Stimulated activated naive CD8-positive, alpha-beta T cell treated with anti-CD3 and anti-CD28 coated beads, Interleukin-15, Interleukin-2, amounts not matched to agents 100 ng/mL and 50 ng/mL, for 24 hours (primary cell): ENCODE measurements around the gene TMCO4.
"Not testable (repeated sequence)": the region's sequence is repeated elsewhere in the genome, so short reads cannot be mapped to it uniquely, and the experiment has no call there.

Experiments used
- H3K27ac Mint-ChIP-seq: one replicate; pipeline ENCODE4 v1.8.0; 2021; ENCODE audit warnings: mild to moderate bottlenecking, mixed read lengths
- H3K27me3 Mint-ChIP-seq: one replicate; pipeline ENCODE4 v1.8.0; 2021; ENCODE audit warnings: mixed read lengths
- H3K36me3 Mint-ChIP-seq: one replicate; pipeline ENCODE4 v1.8.0; 2021; ENCODE audit warnings: low read depth, mixed read lengths
- H3K4me1 Mint-ChIP-seq: one replicate; pipeline ENCODE4 v1.8.0; 2021; ENCODE audit warnings: low read depth, mixed read lengths
- H3K4me3 Mint-ChIP-seq: one replicate; pipeline ENCODE4 v1.8.0; 2021; ENCODE audit warnings: mild to moderate bottlenecking, mixed read lengths
- H3K9me3 Mint-ChIP-seq: one replicate; pipeline ENCODE4 v1.8.0; 2021; ENCODE audit warnings: mixed read lengths

TMCO4 gene

DNA sequence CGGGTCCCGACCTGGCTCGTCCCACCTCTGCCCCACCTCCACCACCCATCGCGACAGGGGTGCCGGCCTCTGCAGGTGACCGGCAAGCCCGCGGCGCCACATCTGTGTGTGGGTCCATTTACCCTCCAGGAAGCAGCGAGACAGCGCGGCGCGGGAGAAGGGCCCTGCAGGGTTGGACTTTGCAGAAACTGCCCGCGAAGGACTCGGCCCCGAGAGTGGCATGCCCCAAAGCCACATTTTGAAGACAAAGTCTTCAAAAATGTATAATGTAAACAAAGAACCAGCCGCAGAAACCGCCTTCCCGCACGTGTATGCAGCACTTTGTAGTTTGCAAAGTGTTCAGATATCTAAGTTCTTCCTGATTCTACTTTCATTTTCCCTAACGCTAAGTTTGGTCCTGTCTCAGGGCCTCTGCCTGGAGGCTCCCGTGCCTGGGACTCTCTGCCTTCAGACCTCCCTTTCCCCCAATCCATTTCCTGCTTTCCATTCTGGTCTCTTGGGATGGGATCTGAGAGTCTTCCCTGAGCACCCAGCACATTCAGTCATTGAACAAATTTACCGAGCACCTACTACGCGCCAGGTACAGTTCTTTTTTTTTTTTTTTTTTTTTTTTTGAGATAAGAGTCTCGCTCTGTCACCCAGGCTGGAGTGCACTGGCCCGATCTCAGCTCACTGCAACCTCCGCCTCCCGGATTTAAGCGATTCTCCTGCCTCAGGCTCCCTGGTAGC, 524 bp upstream of the TMCO4 start:
- Mint-ChIP-seq H3K9me3 (no peaks in the 10 kb centered on the region), H3K36me3 (no peaks in the 10 kb centered on the region), H3K4me1 (peaks cover 30% of the 10 kb centered on the region), H3K27me3 (no peaks in the 10 kb centered on the region), H3K27ac (peak overlapping the region; percentile 95), H3K4me3 (peak overlapping the region; percentile 86)

DNA sequence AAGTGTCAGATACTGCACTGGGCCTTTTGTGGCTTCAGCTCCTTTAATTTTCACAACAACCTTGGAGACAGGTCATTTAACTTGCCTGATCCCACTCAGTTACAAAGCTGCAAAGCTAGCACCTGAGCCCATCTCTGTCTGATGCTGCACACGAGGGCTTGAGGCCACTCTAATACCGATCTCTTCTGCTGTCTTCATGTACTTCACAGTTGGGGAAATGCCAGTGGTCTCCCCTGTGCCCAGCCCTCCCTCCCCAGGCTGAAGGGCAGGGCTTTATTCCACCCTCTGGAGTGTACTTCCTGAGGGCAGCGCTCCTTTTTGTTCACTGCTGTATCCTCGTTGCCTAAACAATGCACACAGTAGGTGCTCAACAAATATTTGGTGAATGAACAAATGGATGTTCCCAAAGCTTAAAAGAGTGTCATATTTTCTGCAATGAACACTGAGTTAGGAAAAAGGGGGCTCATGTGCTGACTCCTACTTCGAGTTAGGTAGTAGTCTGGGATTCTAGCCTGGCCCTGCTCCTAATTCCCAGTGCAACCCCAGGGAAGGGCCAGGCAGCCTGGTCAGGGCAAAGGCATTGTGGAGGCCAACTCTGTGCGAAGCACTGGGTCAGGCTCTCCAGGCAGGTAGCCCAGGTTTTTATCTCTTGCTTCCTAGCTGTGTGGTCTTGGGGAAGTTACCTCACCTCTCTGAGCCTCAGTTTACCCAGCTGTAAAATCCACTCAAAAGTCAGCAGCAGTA, 1.1 kb downstream of the TMCO4 start:
- H3K27me3 Mint-ChIP-seq, result no peaks in the 10 kb centered on the region
- peaks cover 33% of the 10 kb centered on the region for H3K4me1 Mint-ChIP-seq
- peak overlapping the region; percentile 86 for H3K4me3 Mint-ChIP-seq
- peak overlapping the region; percentile 93 for H3K27ac Mint-ChIP-seq
- H3K9me3 Mint-ChIP-seq, result no peaks in the 10 kb centered on the region
- H3K36me3 Mint-ChIP-seq, result peaks cover 13% of the 10 kb centered on the region

DNA sequence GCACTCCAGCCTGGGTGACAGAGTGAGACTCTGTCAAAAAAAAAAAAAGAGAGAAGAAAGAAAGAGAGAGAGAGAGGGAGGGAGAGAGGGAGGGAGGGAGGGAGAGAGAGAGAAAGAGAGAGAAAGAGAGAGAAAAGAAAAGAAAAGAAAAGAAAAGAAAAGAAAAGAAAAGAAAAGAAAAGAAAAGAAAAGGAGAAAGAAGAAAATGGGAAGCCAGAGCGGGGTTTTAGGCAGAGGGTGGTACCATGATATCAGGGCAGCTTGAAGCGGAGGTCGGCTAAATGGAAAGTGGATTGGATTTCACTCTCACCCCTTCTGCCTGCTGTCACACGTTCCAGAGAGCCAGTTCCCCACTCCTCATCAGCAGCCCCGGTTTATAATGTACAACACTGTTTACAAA, 1.9 kb downstream of the TMCO4 start:
- peaks cover 38% of the 10 kb centered on the region for H3K4me1 Mint-ChIP-seq
- no peaks in the 10 kb centered on the region for H3K9me3 Mint-ChIP-seq
- peaks cover 21% of the 10 kb centered on the region for H3K36me3 Mint-ChIP-seq
- peak overlapping the region; percentile 55 for H3K27ac Mint-ChIP-seq
- H3K4me3 Mint-ChIP-seq, result peak overlapping the region; percentile 23
- H3K27me3 Mint-ChIP-seq, result no peaks in the 10 kb centered on the region

DNA sequence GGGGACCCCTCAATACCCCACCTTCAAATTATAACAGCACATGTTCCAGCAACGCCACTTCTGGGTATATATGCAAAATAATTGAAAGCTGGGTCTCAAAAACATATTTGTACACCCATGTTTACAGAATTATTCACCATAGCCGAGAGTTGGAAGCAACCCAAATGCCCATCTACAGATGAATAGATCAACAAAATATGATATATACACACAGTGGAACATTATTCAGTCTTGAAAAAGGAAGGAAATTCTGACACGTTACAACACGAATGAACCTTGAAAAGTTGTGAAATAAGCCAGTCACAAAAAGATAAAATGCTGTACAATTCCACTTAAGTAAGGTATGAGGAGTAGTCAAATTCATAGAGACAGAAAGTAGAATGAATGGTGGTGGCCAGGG, 5.1 kb downstream of the TMCO4 start:
- Mint-ChIP-seq H3K36me3 (peaks cover 43% of the 10 kb centered on the region), H3K27me3 (no peaks in the 10 kb centered on the region), H3K4me3 (no peak overlapping the region), H3K27ac (no peak overlapping the region), H3K9me3 (no peaks in the 10 kb centered on the region), H3K4me1 (peaks cover 33% of the 10 kb centered on the region)

DNA sequence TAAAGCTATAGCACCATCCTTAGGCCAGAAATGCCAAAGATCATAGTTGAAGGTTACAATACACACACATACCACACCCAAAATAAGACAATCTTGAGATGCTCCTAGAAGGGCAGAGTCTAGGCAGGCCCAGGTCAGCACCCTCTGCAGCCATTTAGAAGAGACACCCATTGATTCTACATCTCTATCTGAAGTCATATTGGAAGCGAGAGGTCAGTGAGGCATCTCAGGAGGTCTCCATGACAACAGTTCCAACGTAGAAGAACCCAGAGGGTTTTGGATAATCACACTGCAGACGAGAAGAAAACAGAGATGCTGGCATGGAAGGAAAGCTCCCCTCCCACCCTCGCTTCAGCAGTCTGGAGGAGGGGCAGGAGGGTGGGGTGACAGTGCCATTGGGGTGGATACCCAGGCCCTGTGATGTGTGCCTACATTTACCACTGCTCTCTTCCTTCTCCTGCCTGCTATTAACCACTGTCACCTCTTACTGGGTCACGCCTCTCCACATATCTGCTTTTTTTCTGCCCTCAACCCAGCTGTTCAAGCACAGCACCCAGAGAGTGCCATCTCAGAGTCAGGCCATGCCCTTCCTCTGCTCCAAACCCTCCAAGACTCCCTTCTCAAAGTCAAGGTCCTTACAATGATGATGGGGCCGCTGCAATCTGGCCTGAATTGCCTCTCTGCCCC, 6.2 kb downstream of the TMCO4 start:
- Mint-ChIP-seq H3K4me3 (no peak overlapping the region), H3K9me3 (no peaks in the 10 kb centered on the region), H3K36me3 (peaks cover 43% of the 10 kb centered on the region), H3K4me1 (peaks cover 26% of the 10 kb centered on the region), H3K27ac (peak overlapping the region; percentile 67), H3K27me3 (no peaks in the 10 kb centered on the region)

DNA sequence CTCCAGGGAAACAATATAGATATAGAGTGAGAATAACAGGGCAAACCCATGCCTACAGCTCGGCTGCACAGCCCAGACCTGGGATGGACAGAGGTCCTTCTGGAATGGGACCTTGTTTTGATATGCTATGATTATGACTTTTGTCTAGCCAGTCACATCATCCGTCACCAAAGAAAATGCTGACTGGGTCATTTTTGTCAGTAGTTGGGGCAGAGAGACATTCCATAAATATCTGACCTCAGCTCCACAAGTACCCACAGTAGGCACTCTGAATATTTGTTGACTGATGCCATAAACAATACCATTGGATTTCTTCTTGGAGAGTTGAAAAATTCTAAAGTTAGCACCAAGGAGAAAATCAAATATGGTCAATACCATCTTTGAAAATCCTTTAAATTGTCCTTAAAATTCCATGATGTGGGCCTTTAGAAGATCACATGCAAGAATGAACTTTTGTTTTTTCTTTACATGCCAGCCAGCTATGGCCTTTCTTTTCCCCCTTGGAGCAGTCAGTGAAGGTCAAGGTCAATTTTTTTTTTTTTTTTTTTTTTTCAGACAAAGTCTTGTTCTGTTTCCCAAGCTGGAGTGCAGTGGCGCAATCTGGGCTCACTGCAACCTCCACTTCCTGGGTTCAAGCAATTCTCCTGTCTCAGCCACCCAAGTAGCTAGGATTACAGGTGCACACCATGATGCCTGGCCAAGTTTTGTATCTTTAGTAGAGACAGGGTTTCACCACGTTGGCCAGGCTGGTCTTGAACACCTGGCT, 7.3 kb downstream of the TMCO4 start:
- H3K27me3 Mint-ChIP-seq, result no peaks in the 10 kb centered on the region
- H3K27ac Mint-ChIP-seq, result no peak overlapping the region
- no peak overlapping the region for H3K4me3 Mint-ChIP-seq
- H3K4me1 Mint-ChIP-seq, result peaks cover 22% of the 10 kb centered on the region
- H3K9me3 Mint-ChIP-seq, result no peaks in the 10 kb centered on the region
- peaks cover 43% of the 10 kb centered on the region for H3K36me3 Mint-ChIP-seq

DNA sequence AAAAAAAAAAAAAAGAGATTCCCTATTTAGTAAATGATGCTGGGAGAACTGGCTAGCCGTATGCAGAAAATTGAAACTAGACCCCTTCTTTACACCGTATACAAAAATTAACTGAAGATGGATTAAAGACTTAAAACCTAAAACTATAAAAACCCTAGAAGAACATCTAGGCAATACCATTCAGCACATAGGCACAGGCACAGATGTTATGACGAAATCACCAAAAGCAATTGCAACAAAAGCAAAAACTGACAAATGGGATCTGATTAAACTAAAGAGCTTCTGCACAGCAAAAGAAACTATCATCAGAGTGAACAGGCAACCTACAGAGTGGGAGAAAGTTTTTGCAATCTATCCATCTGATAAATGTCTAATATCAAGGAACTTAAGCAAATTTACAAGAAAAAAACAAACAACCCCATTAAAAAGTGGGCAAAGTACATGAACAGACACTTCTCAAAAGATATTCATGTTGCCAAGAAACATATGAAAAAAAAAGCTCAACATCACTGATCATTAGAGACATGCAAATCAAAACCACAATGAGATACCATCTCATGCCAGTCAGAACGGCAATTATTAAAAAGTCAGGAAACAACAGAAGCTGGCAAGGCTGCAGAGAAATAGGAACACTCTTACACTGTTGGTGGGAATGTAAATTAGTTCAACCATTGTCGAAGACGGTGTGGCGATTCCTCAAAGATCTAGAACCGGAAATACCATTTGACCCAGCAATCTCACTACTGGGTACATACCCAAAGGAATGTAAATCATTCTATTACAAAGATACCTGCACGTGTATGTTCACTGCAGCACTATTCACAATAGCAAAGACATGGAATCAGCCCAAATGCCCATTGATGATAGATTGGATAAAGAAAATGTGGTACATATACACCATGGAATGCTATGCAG, 9.4 kb downstream of the TMCO4 start:
- H3K4me3 Mint-ChIP-seq, H3K27ac Mint-ChIP-seq, H3K9me3 Mint-ChIP-seq, H3K27me3 Mint-ChIP-seq: not testable (repeated sequence)
- H3K4me1 Mint-ChIP-seq, result peaks cover 17% of the 10 kb centered on the region
- H3K36me3 Mint-ChIP-seq, result peaks cover 51% of the 10 kb centered on the region

DNA sequence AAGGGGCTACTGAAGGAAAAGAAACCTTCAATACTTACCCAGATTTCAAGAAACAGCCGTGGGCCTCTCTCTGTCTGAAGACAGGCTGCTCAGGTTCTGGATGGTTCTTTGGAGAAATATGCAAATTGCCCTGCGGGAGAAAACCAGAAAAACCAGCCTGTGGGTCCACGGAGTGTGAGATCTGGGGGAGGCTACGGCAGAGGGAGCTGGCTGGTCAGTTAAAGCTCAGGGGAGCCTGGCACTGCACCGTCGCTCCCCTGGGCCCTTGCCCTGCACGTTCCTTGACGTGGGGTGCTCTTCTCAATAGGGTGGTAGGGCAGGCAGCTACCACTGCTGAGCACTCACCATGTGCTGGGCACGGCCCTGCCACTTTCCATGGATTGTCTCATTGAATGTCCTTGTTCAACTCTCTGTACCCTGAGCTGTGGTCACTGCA, 12.7 kb downstream of the TMCO4 start:
- Mint-ChIP-seq H3K4me3 (no peak overlapping the region), H3K9me3 (no peaks in the 10 kb centered on the region), H3K4me1 (peaks cover 10% of the 10 kb centered on the region), H3K27me3 (no peaks in the 10 kb centered on the region), H3K27ac (no peak overlapping the region), H3K36me3 (peaks cover 41% of the 10 kb centered on the region)

DNA sequence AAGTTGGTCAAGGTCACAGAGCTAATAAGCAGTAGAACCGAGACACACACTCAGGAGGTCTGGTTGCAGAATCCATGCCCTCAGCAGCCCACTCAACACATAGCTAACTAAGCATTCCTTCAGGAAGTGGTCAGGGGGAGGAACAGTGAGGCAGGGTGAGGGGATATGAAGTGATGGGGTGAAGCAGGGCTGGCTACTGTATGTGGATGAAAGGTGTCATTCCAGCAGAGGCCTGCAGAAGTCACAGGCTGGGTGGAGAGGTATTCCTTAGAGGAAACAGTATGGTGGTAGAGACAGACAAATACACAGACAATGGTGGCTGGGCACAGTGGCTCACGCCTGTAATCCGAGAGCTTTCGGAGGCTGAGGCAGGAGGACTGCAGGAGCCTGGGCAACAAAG, 14.1 kb downstream of the TMCO4 start:
- no peak overlapping the region for H3K4me3 Mint-ChIP-seq
- no peaks in the 10 kb centered on the region for H3K9me3 Mint-ChIP-seq
- H3K27me3 Mint-ChIP-seq, result no peaks in the 10 kb centered on the region
- H3K27ac Mint-ChIP-seq, result no peak overlapping the region
- H3K36me3 Mint-ChIP-seq, result peaks cover 40% of the 10 kb centered on the region
- peaks cover 8% of the 10 kb centered on the region for H3K4me1 Mint-ChIP-seq

DNA sequence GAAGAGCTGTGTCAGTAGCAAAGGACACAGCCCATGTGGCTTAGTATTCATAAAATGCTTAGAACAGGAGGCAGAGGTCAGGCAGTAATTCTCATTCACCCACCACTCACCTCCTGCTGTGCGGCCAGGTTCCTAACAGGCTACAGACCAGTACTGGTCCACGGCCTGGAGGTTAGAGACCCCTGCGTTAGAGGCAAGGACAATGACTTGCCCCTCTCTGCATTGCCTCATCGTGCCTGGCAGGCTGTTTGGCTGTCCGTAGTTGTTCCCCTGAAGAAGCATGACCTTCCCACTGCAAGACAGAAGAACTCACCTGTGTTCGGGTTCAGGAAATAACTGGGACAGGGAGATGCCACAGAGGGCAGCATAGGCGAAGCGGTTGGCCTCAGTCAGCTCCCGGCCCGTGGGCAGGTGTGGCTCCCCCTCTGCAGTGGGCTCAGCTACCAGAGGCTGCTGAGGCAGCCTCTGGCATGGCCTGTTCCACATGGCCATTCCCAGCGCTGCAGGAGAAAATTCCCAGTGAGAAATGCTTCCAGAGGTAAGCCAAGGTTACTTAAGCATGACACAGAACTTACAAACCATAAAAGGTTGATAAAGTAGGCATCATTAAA, 19.3 kb downstream of the TMCO4 start:
- Mint-ChIP-seq H3K27me3 (no peaks in the 10 kb centered on the region), H3K36me3 (peaks cover 39% of the 10 kb centered on the region), H3K9me3 (no peaks in the 10 kb centered on the region), H3K27ac (no peak overlapping the region), H3K4me1 (no peaks in the 10 kb centered on the region), H3K4me3 (no peak overlapping the region)

DNA sequence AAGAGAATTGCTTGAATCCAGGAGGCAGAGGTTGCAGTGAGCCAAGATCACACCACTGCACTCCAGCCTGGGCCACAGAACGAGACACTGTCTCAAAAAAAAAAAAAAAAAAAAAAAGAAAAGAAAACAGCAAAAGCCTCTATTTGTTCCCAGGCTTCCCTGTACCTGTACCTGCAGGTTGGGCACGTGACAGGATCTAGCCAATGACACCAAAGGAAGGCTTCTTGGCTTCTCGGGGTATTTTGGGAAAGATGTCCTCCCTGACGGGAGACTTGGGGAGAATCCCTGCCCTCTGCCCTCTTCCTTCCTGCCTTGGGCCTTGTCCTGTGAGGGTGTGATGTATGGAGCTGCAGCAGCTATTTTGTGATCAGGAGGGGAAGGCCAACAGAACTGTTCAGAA, 22.8 kb downstream of the TMCO4 start:
- Mint-ChIP-seq H3K4me1 (no peaks in the 10 kb centered on the region), H3K4me3 (no peak overlapping the region), H3K36me3 (peaks cover 22% of the 10 kb centered on the region), H3K27me3 (no peaks in the 10 kb centered on the region), H3K27ac (no peak overlapping the region), H3K9me3 (no peaks in the 10 kb centered on the region)

DNA sequence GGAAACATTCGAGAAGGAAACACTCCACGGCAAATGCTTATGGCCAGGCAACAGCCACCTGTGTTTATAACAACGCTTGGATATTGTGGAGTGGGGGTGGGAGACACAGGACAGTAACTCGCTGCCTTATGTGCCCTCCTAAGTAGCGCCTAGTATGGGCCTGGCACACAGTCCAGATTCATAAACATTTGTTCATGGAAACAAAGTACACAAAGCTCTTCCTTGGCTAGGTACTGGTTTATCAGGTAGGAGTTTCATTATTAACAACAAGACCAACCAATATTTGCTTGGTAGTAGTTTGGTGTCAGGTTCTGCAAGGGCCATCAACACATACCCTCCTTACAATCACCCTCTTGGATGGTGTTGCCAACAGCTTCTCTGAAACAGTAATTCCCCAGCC, 23.4 kb downstream of the TMCO4 start:
- Mint-ChIP-seq H3K4me1 (no peaks in the 10 kb centered on the region), H3K4me3 (no peak overlapping the region), H3K27me3 (no peaks in the 10 kb centered on the region), H3K27ac (no peak overlapping the region), H3K9me3 (no peaks in the 10 kb centered on the region), H3K36me3 (peaks cover 21% of the 10 kb centered on the region)

DNA sequence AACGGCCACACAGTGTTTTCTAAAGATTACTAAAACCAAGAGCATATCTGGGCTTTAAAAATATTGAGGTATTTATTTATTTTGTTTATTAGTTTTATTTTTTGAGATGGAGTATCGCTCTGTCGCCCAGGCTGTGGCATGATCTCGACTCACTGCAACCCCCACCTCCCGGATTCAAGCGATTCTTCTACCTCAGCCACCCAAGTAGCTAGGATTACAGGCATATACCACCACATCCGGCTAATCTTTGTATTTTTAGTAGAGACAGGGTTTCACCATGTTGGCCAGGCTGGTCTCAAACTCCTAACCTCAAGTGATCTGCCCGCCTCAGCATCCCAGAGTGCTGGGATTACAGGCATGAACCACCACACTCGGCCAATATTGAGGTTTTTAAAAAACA, 23.9 kb downstream of the TMCO4 start:
- Mint-ChIP-seq H3K4me3 (no peak overlapping the region), H3K27me3 (no peaks in the 10 kb centered on the region), H3K4me1 (no peaks in the 10 kb centered on the region), H3K9me3 (no peaks in the 10 kb centered on the region), H3K36me3 (peaks cover 23% of the 10 kb centered on the region), H3K27ac (no peak overlapping the region)

DNA sequence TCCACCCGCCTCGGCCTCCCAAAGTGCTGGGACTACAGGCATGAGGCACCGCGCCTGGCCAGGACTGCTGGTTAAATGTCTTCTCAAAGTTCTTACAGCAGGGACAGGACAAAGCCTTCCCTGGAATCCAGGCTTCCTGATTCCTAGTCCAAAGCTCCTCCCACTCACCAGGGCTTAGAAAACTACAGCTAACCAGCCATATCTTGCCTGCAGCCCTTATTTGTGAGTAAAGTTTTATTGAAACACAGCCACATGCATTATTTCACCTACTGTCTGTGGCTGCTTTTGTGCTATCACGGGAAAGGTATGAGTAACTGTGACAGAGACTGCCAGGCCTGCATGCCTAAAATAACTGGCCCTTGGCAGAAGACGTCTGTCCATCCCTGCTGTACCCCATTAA, 24.4 kb downstream of the TMCO4 start:
- no peaks in the 10 kb centered on the region for H3K9me3 Mint-ChIP-seq
- H3K27ac Mint-ChIP-seq, result no peak overlapping the region
- H3K27me3 Mint-ChIP-seq, result no peaks in the 10 kb centered on the region
- H3K36me3 Mint-ChIP-seq, result peaks cover 19% of the 10 kb centered on the region
- no peaks in the 10 kb centered on the region for H3K4me1 Mint-ChIP-seq
- H3K4me3 Mint-ChIP-seq, result no peak overlapping the region
